Thyroid gland (tissue), 4 donors: Measurements from ENCODE around the gene ADARB2.

ENCODE experiments used
- POLR2A ChIP-seq, 2 donors: fragments of 450-650 bp; IDR thresholded peaks; one replicate each; pipeline ENCODE4 v1.6.1; 2017; ENCODE audit warnings: antibody characterized with exemption in 2 of 2, mild to moderate bottlenecking in 2 of 2, moderate library complexity in 1 of 2
- TF ChIP-seq, protein P1 (sequence below), 6 experiments: fragments of 200-600 bp in 3 of 6; fragments of 450-650 bp in 3 of 6; sonication (generic) in 3 of 6; IDR thresholded peaks; one replicate each; pipeline ENCODE4 v1.5.1; 2016 to 2019; ENCODE audit warnings: antibody characterized with exemption in 6 of 6, mild to moderate bottlenecking in 2 of 6, inconsistent platforms in 1 of 6, moderate library complexity in 1 of 6

DNA sequence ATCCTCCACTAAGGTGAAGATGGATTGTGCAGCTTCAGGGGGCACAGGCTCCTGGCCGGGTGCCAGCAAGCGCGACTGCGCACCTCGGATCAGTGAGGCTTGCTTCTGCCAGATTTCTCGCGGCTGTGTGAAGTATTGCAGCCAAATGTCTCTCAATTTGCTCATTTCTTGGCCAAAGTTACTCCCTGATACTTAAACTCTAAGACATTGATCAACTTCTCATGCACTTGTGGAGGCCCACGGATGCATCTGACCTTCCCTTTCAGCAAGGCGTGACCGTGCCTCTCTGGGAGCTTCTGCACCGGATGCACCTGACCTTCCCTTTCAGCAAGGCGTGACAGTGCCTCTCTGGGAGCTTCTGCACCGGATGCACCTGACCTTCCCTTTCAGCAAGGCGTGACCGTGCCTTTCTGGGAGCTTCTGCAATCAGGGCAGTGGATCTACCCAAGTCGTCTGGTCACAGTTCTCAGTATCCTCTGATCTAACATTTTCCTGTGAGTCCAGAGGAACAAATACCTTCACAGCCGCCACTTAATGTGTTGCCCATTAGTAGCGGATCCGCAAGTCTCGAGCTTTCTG lies 248.3 kb downstream of the ADARB2 start:
- TF ChIP-seq, protein P1, sequence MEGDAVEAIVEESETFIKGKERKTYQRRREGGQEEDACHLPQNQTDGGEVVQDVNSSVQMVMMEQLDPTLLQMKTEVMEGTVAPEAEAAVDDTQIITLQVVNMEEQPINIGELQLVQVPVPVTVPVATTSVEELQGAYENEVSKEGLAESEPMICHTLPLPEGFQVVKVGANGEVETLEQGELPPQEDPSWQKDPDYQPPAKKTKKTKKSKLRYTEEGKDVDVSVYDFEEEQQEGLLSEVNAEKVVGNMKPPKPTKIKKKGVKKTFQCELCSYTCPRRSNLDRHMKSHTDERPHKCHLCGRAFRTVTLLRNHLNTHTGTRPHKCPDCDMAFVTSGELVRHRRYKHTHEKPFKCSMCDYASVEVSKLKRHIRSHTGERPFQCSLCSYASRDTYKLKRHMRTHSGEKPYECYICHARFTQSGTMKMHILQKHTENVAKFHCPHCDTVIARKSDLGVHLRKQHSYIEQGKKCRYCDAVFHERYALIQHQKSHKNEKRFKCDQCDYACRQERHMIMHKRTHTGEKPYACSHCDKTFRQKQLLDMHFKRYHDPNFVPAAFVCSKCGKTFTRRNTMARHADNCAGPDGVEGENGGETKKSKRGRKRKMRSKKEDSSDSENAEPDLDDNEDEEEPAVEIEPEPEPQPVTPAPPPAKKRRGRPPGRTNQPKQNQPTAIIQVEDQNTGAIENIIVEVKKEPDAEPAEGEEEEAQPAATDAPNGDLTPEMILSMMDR (IDR thresholded peaks at IDR 0.05) = no peak
- no peak for TF ChIP-seq POLR2A (IDR thresholded peaks at IDR 0.05)
